K562 (cell line): ENCODE data around the gene PRXL2B. TPM values are rescaled to one million over a fixed set of nuclear protein-coding genes. Genes with fewer than 3 reads are reported as not detected.

Source experiments
- ATAC-seq: fragments of 200-7000 bp; cut with Tn5 transposase; 3 replicates; pipeline ENCODE4 v1.9.1; 2020; ENCODE audit warnings: moderate library complexity
- BruUV-seq: library from RNA; stranded (reverse); fragments of 400-500 nt; replicated peaks from 2 replicates; lab custom pipeline; 2021; lab: Mats Ljungman, UMichigan
- CTCF ChIA-PET: fragments of 300-600 bp; formaldehyde crosslinking; extraction: SDS; loops from one replicate; lab custom pipeline; 2021; ENCODE audit warnings: low intra/inter-chr PET ratio; lab: Yijun Ruan, JAX
- POLR2A ChIA-PET: fragments of 300-600, 350-650 bp; sonication (Branson Sonifier 250); formaldehyde crosslinking; extraction: SDS; loops from one replicate; lab custom pipeline; 2021; ENCODE audit warnings: antibody characterized with exemption, inconsistent platforms; lab: Yijun Ruan, JAX
- DNase-seq, 4 experiments: peaks; one replicate each; pipeline versions ENCODE4 v3.0.0 to v3.0.0-alpha.2; 2011 to 2018; ENCODE audit warnings: low spot score in 3 of 4, mixed read lengths in 3 of 4; ENCODE audit errors: extremely low read depth in 1 of 4
- FAIRE-seq: peaks from 2 replicates; lab custom pipeline; 2011; peaks lifted over from hg19 to GRCh38; lab: Jason Lieb, UNC
- H2AFZ ChIP-seq: 2 replicates; pipeline ENCODE4 v1.6.0; 2011; ENCODE audit warnings: low read depth, low read length, control low read depth, inconsistent platforms
- H3K27ac ChIP-seq: fragments of 200-600 bp; 3 replicates; pipeline ENCODE4 v1.8.0; 2011; ENCODE audit warnings: low read depth, mild to moderate bottlenecking, control low read depth, inconsistent platforms, low read length, moderate library complexity, mixed read lengths; ENCODE audit errors: extremely low read depth
- H3K27me3 ChIP-seq, 2 experiments: fragments of 300-600 bp in 1 of 2; 2 replicates in 1 of 2; 3 replicates in 1 of 2; pipeline versions ENCODE4 v1.6.0 to v1.8.0; 2011; ENCODE audit warnings: inconsistent platforms in 2 of 2, low read length in 2 of 2, mild to moderate bottlenecking in 1 of 2, mixed read lengths in 1 of 2, moderate library complexity in 1 of 2; ENCODE audit not compliant: control insufficient read depth in 2 of 2, insufficient read depth in 2 of 2
- H3K36me3 ChIP-seq: fragments of 300-600 bp; 3 replicates; pipeline ENCODE4 v1.8.0; 2011; ENCODE audit warnings: mild to moderate bottlenecking, low read length, inconsistent platforms; ENCODE audit not compliant: control insufficient read depth, insufficient read depth
- H3K4me1 ChIP-seq, 2 experiments: fragments of 200-600 bp in 1 of 2; replicated peaks in 1 of 2; 2 replicates in 1 of 2; 3 replicates in 1 of 2; pipeline versions ENCODE4 v1.5.1 to v1.8.0; 2011; ENCODE audit warnings: inconsistent platforms in 2 of 2, low read length in 2 of 2, mild to moderate bottlenecking in 1 of 2, mixed read lengths in 1 of 2, moderate library complexity in 1 of 2; ENCODE audit not compliant: control insufficient read depth in 2 of 2, insufficient read depth in 2 of 2
- H3K4me2 ChIP-seq: 2 replicates; pipeline ENCODE4 v1.6.1; 2011; ENCODE audit warnings: low read length, control low read depth, inconsistent platforms, mixed read lengths; ENCODE audit not compliant: insufficient read depth
- H3K4me3 ChIP-seq: fragments of 200-600 bp; sonication (generic), shearing (Covaris generic); 2 replicates; pipeline ENCODE4 v1.5.1; 2016; ENCODE audit warnings: control low read depth, inconsistent platforms
- H3K79me2 ChIP-seq: fragments of 200-600 bp; 3 replicates; pipeline ENCODE4 v1.8.0; 2011; ENCODE audit warnings: low read length, inconsistent platforms; ENCODE audit not compliant: control insufficient read depth, insufficient read depth
- H3K9ac ChIP-seq, 2 experiments: 2 replicates each; pipeline versions ENCODE4 v1.6.0 to v1.6.1; 2011; ENCODE audit warnings: low read depth in 2 of 2, low read length in 2 of 2, control low read depth in 1 of 2, inconsistent platforms in 1 of 2, mild to moderate bottlenecking in 1 of 2, mixed read lengths in 1 of 2; ENCODE audit not compliant: insufficient read depth in 1 of 2
- H3K9me1 ChIP-seq: one replicate; pipeline ENCODE4 v1.6.0; 2011; ENCODE audit warnings: inconsistent platforms, mild to moderate bottlenecking, low read length, moderate library complexity; ENCODE audit not compliant: control insufficient read depth, insufficient read depth
- H3K9me3 ChIP-seq: replicated peaks from 2 replicates; pipeline ENCODE4 v1.5.1; 2011; ENCODE audit warnings: low read depth, low read length, inconsistent platforms; ENCODE audit not compliant: control insufficient read depth, insufficient read depth
- H4K20me1 ChIP-seq: replicated peaks from 2 replicates; pipeline ENCODE4 v1.6.1; 2011; ENCODE audit warnings: low read length, inconsistent platforms, mixed read lengths; ENCODE audit not compliant: control insufficient read depth, insufficient read depth
- BHLHE40 ChIP-seq: IDR thresholded peaks from 2 replicates; pipeline ENCODE4 v1.6.1; 2011; ENCODE audit warnings: low read length, improper control_type of control experiment
- CBX2 ChIP-seq: fragments of 200-600 bp; sonication (generic); IDR thresholded peaks from one replicate; pipeline ENCODE4 v1.6.1; 2012; ENCODE audit warnings: mild to moderate bottlenecking, low read length, inconsistent platforms; ENCODE audit not compliant: insufficient read depth, poor library complexity, severe bottlenecking
- DNMT1 ChIP-seq: fragments of 450-650 bp; IDR thresholded peaks from 2 replicates; pipeline ENCODE4 v1.6.1; 2016; ENCODE audit warnings: antibody characterized with exemption, mild to moderate bottlenecking
- KDM1A ChIP-seq, 2 experiments: fragments of 450-650 bp; IDR thresholded peaks; 2 replicates each; pipeline ENCODE4 v1.6.1; 2016; ENCODE audit warnings: mild to moderate bottlenecking in 2 of 2
- STAT5B ChIP-seq: fragments of 250-450 bp; sonication (Bioruptor Pico); IDR thresholded peaks from 2 replicates; pipeline ENCODE4 v1.8.0; 2021; ENCODE audit warnings: mild to moderate bottlenecking, inconsistent platforms
- WGBS: fragments of 100-300 bp; shearing (Covaris generic); methylation state at CpG from one replicate; pipeline ENCODE4 v1.1.6; 2016; ENCODE audit warnings: low coverage, mixed read lengths; ENCODE audit not compliant: insufficient coverage; ENCODE audit errors: missing lambda C conversion rate; 5-methylcytosine and 5-hydroxymethylcytosine counted together
- in situ Hi-C: fragments of 300-500 bp; cut with MboI; formaldehyde crosslinking; loops from 4 replicates; pipeline ENCODE4 v1.15.0; 2018; ENCODE audit warnings: inconsistent platforms, mixed read lengths
- intact Hi-C: fragments of 100-400 bp; cut with micrococcal nuclease; formaldehyde crosslinking; loops from 2 replicates; pipeline ENCODE4 v1.14.2; 2022
- polyA plus RNA-seq, 8 experiments: library from polyadenylated mRNA; depleted of rRNA in 4 of 8; stranded (reverse) in 5 of 8; unstranded in 3 of 8; fragments of >200 nt; fragmentation: Nextera tagmentation in 2 of 8; fragmentation: Illumina TruSeq in 1 of 8; extraction: Ambion mirVana in 2 of 8; extraction: Trizol in 1 of 8; gene quantifications; 2 replicates each; pipeline versions ENCODE4 v1.2.1 to v1.2.3, GENCODE V29; 2011 to 2014; ENCODE audit warnings: inconsistent platforms in 1 of 8, missing spikeins in 1 of 8
- total RNA-seq, 7 experiments: library from RNA; depleted of rRNA in 6 of 7; stranded (reverse); fragments of >200 nt in 6 of 7; fragmentation: Illumina TruSeq in 2 of 7; extraction: Trizol in 2 of 7; gene quantifications; 2 replicates each; pipeline versions ENCODE4 v1.2.1 to v1.2.3, GENCODE V29; 2011 to 2021; ENCODE audit warnings: low replicate concordance in 1 of 7
- TF ChIP-seq, protein P1 (sequence below): sonication (generic); formaldehyde crosslinking; IDR thresholded peaks from 2 replicates; pipeline ENCODE4 v1.8.0; 2023; ENCODE audit warnings: mild to moderate bottlenecking, missing genetic modification reagents
- TF ChIP-seq, protein P2 (sequence below): sonication (generic); formaldehyde crosslinking; IDR thresholded peaks from 2 replicates; pipeline ENCODE4 v1.9.0; 2022; ENCODE audit warnings: mild to moderate bottlenecking, missing genetic modification reagents
- TF ChIP-seq, protein P3 (sequence below): sonication (generic); formaldehyde crosslinking; IDR thresholded peaks from 2 replicates; pipeline ENCODE4 v1.9.0; 2022; ENCODE audit warnings: mild to moderate bottlenecking, missing genetic modification reagents
- TF ChIP-seq, protein P4 (sequence below): sonication (generic); formaldehyde crosslinking; IDR thresholded peaks from 2 replicates; pipeline ENCODE4 v1.8.0; 2022; ENCODE audit warnings: mild to moderate bottlenecking, missing genetic modification reagents

Gene PRXL2B
- total and polyA plus RNA-seq, 9 of the 15 experiments (the other 6 are each of a cell fraction or from before 2014, with no cell fraction given) = 0.99 to 25.3 (median 11.8) TPM

DNA sequence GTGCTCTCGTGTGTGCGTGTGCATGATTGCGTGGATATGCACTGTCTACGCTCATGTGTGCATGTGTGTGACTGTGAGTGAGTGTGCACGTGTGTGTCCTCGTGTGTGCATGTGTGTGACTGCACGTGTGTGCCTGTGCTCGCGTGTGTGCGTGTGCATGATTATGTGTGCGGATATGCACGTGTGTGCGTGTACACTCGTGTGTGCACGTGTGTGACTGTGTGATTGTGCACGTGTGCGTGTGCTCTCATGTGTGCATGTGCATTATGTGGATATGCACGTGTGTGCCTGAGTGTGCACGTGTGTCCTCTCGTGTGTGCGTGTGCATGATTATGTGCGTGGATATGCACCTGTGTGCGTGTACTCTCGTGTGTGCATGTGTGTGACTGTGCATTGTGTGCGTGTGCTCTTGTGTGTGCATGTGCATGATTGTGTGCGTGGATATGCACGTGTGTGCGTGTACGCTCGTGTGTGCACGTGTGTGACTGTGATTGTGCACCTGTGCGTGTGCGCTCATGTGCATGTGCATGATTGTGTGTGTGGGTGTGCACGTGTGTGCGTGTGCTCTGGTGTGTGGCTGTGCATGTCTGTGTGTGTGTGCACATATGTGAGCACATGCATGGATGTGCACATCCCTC lies 44.0 kb downstream of the PRXL2B start:
- Histone ChIP-seq H3K27ac (no peak overlapping the region), H3K36me3 (no peaks in the 10 kb centered on the region), H2AFZ (no peak overlapping the region), H3K4me2 (no peak overlapping the region), H3K4me1 (peaks cover 4 to 17% of the 10 kb centered on the region in 2 experiments; a peak in 1 of 5 replicates), H3K79me2 (no peaks in the 10 kb centered on the region), H4K20me1 (no peaks in the 10 kb centered on the region), H3K9me1 (no peaks in the 10 kb centered on the region), H3K27me3 (peaks cover 0 to 8% of the 10 kb centered on the region in 2 experiments; a peak in 2 of 5 replicates), H3K4me3 (no peak overlapping the region), H3K9ac (no peak overlapping the region), H3K9me3 (peaks cover 10% of the 10 kb centered on the region)
- no peak for DNase-seq
- CTCF ChIA-PET = no interaction called here
- intact Hi-C loops = no loop called here
- no peak for FAIRE-seq
- ATAC-seq = no peak
- no TSS peak for BruUV-seq
- in situ Hi-C loops = loop anchor here (10.0 kb wide), 1 partner anchor 216 kb away; the partner anchor contains the start of gene PEX10
- 35% methylated on average over 34 of the region's 35 CpGs for WGBS
- no peak for TF ChIP-seq DNMT1
- TF ChIP-seq, protein P1, sequence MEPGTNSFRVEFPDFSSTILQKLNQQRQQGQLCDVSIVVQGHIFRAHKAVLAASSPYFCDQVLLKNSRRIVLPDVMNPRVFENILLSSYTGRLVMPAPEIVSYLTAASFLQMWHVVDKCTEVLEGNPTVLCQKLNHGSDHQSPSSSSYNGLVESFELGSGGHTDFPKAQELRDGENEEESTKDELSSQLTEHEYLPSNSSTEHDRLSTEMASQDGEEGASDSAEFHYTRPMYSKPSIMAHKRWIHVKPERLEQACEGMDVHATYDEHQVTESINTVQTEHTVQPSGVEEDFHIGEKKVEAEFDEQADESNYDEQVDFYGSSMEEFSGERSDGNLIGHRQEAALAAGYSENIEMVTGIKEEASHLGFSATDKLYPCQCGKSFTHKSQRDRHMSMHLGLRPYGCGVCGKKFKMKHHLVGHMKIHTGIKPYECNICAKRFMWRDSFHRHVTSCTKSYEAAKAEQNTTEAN (CRISPR knock-in tag) = peak; percentile 5; the same call in 1 of the 2 replicates
- TF ChIP-seq, protein P2, sequence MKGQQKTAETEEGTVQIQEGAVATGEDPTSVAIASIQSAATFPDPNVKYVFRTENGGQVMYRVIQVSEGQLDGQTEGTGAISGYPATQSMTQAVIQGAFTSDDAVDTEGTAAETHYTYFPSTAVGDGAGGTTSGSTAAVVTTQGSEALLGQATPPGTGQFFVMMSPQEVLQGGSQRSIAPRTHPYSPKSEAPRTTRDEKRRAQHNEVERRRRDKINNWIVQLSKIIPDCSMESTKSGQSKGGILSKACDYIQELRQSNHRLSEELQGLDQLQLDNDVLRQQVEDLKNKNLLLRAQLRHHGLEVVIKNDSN = 0 out of 2 replicates have a peak, but pooled peaks have one; percentile 5
- no peak for TF ChIP-seq STAT5B (CRISPR knock-in tag)
- peak in 1 of 2 experiments; percentile 33; a peak in 1 of 4 replicates for TF ChIP-seq KDM1A (IDR thresholded peaks at IDR 0.05)
- TF ChIP-seq BHLHE40 = peak; percentile 11; the same call in 1 of the 2 replicates
- TF ChIP-seq, protein P3, sequence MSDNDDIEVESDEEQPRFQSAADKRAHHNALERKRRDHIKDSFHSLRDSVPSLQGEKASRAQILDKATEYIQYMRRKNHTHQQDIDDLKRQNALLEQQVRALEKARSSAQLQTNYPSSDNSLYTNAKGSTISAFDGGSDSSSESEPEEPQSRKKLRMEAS (CRISPR knock-in tag) = peak; percentile 51; the same call in 1 of the 2 replicates
- TF ChIP-seq, protein P4, sequence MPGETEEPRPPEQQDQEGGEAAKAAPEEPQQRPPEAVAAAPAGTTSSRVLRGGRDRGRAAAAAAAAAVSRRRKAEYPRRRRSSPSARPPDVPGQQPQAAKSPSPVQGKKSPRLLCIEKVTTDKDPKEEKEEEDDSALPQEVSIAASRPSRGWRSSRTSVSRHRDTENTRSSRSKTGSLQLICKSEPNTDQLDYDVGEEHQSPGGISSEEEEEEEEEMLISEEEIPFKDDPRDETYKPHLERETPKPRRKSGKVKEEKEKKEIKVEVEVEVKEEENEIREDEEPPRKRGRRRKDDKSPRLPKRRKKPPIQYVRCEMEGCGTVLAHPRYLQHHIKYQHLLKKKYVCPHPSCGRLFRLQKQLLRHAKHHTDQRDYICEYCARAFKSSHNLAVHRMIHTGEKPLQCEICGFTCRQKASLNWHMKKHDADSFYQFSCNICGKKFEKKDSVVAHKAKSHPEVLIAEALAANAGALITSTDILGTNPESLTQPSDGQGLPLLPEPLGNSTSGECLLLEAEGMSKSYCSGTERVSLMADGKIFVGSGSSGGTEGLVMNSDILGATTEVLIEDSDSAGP (CRISPR knock-in tag) = no peak
- no peak for TF ChIP-seq CBX2
- POLR2A ChIA-PET = no interaction called here
